GM19035 (cell line): ENCODE measurements around the gene CTDNEP1.

ENCODE experiments used
- ATAC-seq: cut with Tn5 transposase; IDR thresholded peaks from one replicate; pipeline ENCODE4 v1.9.1; 2021; ENCODE audit not compliant: unreplicated experiment

Gene CTDNEP1

DNA sequence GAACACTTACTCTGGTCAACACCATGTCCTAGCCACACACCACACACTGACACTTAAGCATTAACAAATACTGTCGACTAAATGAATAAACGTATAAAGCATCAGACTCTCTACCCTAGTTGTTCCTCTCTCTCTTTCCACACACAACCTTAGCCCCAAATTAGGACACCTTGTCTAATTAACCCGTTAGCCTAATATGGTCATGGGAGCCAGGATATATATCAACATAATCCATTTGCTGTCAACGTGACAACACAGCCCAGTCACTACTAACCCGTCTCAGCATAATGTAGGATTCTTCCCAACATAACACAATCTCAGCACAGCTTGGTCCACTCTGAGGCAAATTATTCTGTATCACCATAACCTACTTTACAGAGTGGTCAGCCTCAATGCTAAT, 19.4 kb downstream of the CTDNEP1 start:
- no peak for ATAC-seq

DNA sequence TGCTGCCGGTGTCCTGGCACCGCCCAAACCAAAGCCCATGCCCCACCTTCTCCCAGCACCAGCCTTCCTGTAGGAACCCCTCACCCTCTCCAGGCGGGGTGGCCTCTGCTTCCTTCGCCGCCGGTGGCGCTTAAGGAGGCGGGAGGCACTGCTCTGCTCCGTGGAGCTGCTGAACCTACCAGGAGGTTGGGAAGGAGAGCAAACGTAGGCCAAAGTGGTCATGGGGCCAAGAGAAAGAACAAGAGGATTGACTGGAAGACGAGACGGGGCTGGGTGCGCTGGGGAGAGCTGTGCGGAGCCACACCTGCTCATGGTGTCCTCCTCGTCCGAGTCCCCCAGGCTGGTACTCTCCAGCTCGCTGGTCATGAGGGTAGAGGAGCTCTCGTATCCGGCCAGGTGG, 22.0 kb downstream of the CTDNEP1 start:
- ATAC-seq, result no peak

DNA sequence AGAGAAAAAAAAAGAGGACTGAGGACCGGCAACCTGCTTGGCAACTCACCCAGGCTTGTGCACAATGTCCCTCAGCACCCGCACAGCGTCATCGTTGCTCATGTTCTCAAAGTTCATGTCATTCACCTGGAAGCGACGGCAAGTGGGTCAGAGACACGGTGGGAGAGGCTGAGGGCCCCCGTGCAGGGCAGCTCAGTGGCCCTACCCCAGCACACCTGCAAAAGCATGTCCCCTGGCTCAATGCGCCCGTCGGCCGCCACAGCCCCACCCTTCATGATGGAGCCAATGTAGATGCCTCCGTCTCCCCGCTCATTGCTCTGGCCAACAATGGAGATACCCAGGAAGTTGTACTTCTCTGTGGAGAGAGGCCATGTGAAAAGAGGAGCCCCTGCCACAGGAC, 22.6 kb downstream of the CTDNEP1 start:
- no peak for ATAC-seq

DNA sequence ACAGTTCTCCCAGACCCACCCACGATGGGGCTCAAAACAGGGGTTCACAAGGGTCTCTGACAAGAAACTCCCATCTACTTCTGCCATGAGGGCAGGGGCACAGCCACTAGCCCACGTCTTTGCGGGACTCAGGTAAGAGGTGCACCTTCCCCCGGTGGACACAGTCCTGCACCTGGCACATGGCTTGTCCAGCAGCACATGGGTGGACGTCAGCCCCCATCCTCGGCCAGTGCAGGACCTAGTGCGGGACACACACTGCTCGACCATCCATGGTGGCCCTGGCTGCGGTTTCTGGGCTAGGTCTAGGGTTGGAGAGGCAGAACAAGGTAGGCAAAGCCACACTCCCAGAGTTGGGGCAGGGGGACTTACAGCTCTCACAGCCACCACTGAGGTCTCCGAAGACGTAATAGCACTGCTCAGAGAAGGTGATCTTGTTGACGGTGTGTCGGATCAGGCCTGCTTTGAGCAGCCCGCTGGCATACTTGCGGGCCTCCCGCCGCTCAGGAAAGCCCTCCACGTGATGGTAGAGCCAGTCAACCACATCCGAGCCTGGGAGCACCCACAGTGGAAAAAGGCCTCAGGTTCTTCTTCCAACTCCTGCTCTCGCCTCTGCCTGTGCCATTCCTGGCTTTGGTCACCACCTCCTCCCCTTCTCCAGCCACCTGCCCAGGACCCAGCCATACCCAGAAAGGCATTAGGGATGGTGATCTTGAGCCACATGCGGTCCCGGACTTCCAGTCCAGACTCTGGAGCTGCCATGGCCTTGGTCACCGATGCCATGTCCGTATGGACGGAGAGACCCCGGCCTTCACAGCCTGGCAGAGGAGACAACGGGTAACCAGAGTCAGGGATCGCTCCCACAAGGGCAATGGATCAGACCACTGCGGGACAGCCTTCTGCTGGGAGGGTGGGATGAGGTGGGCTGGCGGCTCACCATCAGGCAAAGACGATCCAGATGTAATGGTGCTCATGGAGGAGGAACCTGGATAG, 24.5 kb downstream of the CTDNEP1 start:
- no peak for ATAC-seq

DNA sequence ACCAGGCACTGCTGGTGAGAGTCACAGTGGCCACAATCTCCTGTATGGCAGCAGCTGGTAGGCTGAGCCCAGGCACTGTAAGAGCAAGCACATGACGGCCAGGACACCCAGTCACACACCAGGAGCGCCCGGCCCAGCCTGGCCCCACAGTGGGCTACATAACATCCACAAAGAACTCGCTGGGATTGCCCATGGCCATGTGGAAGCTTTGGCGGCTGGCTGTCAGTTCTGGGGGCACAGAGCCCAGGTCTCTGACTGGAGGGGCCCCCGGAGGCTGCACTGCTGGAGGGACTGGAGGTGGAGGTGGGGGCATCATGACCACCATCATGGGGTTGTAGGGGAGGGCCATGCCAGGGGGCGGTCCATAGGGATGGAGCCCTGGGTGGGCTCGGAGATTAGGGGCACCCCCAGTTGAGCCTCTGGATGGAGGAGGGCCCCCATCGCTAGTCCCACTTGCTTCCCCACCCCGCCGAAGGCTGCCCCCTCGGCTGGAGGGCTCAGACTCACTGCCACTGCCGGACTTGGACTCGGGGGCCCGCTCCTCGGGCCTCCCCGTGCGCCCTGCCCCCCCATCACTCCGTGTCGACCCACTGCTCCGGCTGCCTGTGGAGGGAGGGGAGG, 25.7 kb downstream of the CTDNEP1 start:
- no peak for ATAC-seq

DNA sequence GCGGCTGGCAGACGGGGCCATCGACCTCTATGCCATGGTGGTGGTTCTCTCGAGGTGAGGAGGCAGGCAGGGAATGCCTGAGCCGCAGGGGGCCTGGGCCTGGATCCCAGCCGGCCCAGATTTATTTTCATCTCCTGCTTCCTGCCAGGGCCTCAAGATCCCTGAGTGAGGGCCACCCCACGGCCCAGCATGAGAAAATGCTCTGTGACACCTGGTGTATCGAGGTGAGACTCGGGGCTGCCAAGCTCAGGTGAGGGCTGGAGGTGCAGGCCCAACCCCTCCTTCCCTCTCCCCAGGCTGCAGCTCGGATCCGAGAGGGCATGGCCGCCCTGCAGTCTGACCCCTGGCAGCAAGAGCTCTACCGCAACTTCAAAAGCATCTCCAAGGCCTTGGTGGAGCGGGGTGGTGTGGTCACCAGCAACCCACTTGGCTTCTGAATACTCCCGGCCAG, 26.8 kb downstream of the CTDNEP1 start:
- no peak for ATAC-seq

DNA sequence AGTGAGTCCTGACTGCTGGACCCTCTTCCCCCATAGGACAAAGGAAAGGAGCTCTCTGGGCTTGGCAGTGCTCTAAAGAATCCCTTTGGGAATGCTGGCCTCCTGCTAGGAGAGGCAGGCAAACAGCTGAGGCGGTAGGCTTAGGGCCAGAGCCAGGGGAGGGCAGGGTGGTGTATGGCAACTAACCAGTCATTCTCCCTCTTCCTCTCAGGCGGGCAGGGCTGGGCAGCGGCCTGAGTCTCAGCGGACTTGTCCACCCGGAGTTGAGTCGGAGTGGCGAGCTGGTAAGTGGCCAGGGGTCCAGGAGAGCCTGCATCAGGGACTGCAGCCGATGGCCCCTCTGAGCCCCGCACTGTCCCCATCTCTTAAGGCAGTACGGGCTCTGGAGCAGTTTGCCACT, 27.4 kb downstream of the CTDNEP1 start:
- no peak for ATAC-seq

DNA sequence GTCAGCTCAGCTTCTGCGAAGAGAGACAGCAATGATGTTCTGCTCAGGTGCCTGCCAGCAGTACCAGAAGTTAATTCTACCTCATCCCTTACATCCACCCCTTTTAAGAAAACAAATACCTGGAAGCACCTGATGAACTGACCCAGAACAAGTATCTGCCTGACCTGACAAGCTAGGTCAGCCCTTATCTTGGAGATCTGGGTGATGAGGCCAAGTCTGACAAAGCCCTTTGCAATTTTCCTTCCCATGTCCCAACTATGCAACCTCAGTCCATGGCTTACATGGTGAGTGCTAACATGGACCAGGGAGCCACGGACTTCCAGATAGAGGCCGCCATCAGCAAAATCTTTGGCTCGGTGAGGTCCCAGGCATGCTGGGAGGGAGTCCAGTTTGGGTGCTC, 28.2 kb downstream of the CTDNEP1 start:
- no peak for ATAC-seq

DNA sequence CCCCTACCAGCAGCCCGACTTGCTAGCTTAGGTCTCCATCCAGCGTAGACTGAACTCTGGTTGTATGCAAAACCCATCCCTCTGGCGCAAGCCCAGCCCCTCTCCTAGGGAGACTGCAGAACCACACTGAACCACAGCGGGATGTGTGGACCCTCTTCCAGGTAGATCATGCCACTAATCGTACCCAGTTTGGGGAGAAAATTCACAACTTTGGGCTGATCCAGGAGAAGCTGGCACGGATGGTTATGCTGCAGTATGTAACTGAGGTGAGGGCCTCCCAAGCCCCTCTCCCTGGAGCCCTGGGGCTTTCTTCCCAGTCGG, 28.6 kb downstream of the CTDNEP1 start:
- ATAC-seq, result no peak

DNA sequence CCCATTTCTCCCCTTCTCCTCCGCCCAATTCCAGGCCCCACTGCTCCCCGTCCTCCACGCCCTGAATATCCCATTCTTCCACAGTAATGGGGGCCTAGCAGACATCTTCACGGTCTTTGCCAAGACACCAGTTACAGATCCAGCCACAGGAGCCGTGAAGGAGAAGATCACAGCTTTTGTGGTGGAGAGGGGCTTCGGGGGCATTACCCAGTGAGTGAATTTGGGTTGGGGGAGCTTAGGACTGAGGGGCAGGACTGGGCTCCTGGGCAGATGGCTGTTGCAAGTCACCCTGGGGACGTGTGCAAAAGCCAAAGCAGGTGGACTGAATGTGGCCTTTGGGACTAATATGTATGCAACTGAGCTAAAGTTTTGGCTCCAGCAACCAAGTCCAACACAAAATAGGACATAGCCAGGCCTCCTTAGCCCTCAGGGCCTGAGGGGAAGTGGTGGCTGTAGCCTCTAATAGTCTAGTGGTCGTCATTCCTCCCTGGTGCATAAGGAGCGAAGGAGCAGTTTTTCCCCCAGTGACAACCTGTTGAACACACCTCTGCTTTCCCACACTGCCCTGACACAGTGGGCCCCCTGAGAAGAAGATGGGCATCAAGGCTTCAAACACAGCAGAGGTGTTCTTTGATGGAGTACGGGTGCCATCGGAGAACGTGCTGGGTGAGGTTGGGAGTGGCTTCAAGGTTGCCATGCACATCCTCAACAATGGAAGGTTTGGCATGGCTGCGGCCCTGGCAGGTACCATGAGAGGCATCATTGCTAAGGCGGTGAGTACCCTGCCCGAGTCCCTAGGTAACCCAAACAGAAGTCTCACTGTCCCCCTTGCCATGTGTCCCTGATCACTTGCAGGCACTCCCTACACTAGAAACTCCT, 29.2 kb downstream of the CTDNEP1 start:
- no peak for ATAC-seq

DNA sequence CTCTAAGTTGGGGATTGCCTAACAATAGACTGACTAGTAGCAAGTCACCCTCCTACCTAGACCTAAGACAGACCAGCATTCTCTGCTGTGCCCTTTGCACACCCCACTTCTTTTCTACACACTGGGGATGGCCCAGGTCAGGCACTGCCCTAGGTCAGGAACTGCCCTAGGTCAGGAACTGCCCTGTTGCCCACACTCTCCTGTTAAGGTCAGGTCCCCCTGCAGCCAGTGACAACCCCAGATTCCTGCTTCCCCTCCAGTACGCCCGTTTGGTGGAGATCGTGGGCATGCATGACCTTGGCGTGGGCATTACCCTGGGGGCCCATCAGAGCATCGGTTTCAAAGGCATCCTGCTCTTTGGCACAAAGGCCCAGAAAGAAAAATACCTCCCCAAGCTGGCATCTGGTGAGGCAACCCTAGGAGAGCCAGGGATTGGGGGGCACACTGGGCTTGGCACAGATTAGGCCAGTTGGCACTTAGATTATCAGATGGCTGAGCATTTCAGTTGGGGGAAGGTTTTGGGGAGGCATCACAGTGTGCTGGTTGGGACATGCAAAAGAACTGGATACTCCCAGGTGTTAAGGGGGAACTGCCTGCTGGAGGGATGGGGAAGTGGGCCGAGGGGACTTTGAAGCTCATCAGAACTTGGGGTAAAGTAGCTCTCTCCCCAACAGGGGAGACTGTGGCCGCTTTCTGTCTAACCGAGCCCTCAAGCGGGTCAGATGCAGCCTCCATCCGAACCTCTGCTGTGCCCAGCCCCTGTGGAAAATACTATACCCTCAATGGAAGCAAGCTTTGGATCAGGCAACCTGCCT, 30.0 kb downstream of the CTDNEP1 start:
- no peak for ATAC-seq

DNA sequence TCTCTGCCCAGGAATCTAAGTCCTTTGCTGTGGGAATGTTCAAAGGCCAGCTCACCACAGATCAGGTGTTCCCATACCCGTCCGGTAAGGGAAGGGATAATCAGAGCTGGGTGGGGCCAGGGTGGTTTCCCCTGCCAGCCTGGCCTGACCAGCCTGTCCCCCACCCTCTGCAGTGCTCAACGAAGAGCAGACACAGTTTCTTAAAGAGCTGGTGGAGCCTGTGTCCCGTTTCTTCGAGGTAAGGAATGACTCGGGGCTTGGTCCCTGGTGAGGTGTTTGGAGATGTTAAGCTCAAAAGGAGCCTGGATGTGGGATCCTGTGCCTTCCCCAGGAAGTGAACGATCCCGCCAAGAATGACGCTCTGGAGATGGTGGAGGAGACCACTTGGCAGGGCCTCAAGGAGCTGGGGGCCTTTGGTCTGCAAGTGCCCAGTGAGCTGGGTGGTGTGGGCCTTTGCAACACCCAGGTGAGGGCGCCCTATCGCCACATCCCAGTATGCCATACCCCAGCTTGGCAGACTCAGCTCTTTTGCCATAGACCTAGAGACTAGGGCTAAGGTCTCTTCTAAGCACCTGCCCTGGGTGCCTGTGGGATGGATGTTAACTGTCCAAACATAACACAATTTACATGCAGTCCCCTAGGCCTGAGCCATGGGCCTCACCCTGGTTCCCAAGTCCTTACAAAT, 30.8 kb downstream of the CTDNEP1 start:
- no peak for ATAC-seq

DNA sequence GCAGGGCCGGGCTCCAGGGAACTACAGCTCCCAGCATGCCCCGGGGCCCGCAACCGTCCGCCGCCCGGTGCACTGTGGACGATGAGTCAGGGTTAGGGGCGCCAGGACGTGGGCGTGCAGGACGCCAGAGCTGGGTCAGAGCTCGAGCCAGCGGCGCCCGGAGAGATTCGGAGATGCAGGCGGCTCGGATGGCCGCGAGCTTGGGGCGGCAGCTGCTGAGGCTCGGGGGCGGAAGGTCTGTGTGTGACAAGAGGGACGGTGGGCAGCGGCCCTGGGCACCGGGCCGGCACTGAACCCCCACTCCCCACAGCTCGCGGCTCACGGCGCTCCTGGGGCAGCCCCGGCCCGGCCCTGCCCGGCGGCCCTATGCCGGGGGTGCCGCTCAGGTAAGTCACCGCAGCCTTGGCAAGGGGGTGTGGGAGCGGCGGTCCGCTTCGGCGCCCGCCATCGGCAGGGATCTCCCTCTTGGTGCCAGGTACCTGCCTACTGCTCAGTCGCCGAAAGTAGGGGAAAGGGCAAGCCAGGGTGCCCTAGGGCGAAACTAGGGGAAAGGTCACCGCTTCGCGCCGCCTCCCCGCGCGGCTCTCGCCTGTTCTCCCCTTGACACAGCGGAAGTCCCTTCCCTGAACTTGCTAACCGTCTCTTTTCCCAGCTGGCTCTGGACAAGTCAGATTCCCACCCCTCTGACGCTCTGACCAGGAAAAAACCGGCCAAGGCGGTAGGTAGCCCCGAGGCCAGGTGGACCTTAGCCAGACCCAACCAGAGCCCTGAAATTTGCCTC, 31.5 kb downstream of the CTDNEP1 start, which contains the start of the genes ACADVL and DLG4:
Gene ACADVL, plus strand, starts transcription at position 127 of the 781 bp plus-strand sequence. Its CDS starts 47 bp downstream, at position 174.
Gene DLG4, minus strand, starts transcription at position 25 of the 781 bp plus-strand sequence.
- ATAC-seq, result peak; percentile 44

DNA sequence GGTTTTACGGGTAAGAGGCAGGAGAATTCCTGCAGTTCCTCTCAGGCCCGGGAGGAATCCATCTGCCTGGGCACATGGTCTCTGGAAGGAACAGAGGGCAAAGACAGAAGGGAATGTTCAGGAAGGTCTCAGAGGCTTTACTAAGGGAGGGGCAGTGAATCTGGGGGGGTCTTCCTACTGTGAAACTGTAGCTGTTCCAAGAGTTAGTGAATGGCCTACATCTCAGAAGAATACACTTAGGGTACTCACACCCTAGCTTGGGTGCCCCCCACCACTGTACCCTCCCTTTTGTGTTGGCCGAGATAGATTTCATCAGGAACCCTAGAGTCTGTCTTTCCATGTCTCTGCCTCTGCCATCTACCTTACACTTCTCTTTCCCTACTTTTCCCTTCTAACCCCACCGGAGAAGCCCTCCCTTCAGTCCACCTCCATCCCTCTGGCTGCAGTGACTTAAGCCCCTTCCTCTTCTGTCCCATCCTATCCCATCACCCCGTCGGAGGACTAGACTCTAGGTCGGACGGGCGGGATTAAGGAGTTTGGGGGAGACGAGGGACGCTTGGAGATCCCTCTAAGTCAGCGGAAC, 32.2 kb downstream of the CTDNEP1 start:
- ATAC-seq, result no peak

DNA sequence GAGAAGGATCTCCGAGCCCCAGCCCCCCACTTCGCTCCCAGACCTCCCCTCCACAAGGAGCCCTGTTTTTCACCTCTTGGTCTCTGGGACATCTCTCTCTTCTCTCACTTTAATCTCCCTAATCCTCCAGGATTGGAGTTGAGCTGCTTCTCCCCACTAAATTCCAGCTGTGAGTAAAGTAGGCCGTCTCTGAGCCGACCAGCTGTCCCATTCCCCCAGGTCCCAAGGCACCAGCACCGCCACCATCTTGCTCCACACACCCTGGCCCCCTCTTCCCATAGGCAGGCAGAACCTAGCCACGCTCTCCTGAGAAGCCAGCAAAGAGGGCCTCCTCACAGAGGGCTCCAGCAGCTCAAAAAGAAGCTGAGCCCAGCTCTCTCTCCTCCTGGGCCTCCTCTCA, 32.8 kb downstream of the CTDNEP1 start:
- no peak for ATAC-seq

DNA sequence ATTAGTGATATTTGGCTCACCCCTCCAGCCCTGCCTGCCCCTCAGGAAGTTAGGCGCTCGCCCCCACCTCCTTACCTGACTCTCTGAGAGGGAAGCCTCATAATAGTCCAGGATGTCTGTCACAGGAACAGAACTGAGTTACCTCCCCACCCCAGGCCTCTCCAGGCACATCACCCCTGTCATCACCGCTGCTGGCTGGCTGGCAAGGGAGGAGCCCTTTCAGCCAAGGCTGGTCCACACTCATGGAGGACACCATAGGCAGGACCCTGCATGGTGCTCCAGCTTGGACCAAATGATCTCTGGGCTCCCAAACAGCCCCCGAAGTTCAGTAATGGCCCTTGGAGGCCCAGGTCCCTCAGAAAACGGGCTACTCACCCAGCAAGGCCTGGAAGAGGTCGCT, 33.4 kb downstream of the CTDNEP1 start:
- ATAC-seq, result no peak

DNA sequence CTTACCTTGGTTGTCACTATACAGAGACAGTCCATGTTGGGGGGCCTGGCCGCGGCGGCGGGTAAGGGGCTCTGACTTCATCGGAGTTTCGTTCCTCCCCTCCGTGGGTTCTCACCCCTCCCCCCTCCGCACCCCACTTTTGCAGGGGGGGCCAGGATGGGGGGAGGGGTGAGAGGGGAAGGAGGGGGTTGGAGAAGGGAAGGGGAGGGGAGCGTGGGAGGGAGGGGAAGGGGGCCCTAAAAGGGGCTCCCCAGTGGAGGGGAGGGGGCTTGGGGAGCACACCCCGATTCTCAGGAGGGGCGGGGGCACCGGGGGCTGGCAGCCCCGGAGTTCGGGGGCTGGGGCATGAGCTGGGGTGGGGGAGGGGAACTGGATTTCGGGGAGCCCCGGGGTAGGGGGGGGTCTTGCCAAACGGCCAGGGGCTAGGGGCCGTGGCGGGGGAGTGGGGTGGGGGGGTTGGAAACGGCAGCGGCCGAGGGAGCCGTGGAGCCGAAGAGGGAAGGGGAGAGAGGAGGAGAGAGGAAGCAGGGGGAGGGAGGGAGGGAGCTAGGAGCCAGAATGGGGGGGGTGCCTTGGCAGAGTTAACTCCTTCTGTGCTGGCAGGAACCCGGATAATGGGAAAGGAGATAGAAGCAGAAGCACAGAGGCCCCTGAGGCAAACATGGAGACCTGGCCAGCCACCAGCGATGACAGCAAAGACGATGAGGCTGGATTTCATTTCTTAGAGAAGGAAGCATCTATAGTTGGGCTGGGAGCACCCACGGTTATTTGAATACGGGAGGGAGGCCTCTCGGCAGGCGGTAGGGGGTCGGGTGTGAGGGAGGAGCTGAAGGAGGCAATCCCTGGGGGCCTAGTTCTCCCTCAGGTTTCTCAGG, 34.2 kb downstream of the CTDNEP1 start:
- ATAC-seq, result no peak
